GM18870 (cell line): ENCODE measurements around the gene NCAPD2.
"Not testable (repeated sequence)": the region's sequence is repeated elsewhere in the genome, so short reads cannot be mapped to it uniquely, and the experiment has no call there.

ENCODE experiments used
- ATAC-seq: cut with Tn5 transposase; IDR thresholded peaks from one replicate; pipeline ENCODE4 v1.9.1; 2021; ENCODE audit warnings: moderate library complexity; ENCODE audit not compliant: unreplicated experiment

Gene NCAPD2

GRCh38 chr12:6494258-6494743 lies 399 bp downstream of the NCAPD2 start:
- no peak for ATAC-seq

DNA sequence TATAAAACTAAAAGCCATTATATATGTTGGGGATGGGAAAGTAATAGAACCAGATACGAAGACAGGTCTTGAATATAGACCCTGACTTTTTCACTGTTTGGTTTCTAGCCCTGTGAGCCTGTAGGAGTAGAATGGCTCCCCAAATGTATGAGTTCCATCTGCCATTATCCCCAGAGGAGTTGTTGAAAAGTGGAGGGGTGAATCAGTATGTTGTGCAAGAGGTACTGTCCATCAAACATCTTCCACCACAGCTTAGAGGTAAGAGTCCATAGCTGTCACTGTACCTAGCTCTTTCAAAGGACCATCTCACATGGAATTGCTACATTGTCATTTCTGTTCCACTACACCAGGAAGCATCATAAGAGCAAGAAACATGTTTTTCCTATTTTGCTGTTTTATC lies 1.1 kb downstream of the NCAPD2 start:
- no peak for ATAC-seq

DNA sequence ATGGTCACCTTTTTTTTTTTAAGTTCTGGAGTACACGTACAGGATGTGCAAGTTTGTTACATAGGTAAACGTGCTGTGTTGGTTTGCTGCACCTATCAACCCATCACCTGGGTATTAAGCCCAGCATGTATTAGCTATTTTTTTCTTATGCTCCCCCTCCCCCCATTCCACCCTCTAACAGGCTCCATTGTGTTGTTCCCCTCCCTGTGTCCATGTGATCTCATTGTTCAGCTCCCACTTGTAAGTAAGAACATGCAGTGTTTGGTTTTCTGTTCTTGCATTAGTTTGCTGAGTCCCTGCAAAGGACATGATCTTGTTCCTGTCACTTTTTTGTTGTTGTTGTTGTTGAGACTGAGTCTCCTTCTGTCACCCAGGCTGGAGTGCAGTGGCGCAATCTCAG lies 3.4 kb downstream of the NCAPD2 start:
- not testable (repeated sequence) for ATAC-seq

- ATAC-seq: no peak
These were observed 6.6 kb downstream of the NCAPD2 start for GRCh38 chr12:6500466-6500865.

DNA sequence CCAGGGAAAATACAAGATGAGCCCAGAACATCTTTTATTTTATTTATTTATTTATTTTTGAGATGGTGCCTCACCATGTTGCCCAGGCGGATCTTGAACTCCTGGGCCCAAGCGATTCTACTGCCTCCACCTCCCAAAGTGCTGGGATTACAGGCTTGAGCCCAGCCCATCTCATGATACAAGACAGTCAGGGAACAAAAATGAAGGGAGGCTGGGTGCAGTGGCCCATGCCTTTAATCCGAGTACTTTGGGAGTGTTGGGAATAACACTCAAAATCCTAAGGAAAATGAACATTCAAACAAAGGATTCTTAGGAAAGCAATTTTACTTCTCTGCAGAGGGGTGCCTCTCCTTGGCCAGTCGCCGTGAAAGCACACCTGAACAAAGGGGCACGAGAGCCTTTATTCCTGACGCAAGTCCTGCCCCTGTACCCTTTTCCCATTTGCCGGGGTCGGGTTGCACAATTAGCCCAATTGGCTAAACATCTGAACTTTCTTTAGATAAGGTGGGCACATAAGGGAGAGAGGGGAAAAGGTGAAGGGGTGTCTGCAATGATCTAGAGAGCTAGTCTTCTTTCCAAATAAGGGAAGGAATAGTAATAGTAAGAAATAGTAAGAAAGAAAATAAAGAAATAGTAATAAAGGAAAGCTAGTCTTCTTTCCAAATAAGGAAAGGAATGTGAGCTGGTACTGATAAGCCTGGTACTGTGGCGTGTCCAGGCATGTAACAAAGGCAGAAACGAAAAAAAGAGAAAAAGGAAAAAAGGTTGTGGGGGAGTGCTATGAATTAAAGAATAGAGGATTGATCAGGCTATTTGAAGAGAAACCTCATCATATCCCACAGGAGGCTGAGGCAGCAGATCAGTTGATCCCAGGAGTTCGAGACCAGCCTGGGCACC lies 13.4 kb downstream of the NCAPD2 start:
- ATAC-seq: no peak

DNA sequence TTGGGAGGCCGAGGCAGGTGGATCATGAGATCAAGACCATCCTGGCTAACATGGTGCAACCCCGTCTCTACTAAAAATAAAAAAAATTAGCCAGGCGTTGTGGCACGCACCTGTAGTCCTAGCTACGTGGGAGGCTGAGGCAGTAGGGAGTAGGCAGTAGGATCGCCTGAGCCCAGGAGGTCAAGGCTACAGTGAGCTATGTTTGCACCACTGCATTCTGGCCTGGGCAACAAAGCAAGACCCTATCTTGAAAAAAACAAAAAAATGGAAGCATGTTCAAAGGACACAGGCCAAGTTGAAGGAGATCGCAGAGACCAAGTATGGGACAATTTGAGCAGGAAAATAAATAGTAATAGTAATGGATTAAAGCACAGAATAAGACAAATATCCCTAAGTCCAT lies 14.2 kb downstream of the NCAPD2 start:
- ATAC-seq: no peak

DNA sequence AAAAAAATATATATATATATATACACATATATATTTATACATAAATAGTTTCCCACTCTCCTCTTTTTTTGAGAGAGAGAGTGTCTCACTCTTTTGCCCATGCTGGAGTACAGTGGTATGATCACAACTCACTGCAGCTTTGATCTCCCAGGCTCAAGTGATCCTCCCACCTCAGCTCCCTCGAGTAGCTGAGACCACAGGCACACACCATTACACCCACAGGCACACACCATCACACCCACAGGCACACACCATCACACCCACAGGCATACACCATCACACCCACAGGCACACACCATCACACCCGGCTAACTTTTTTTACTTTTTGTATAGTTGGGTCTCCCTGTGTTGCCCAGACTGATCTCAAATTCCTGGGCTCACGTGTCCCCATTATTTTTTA lies 26.3 kb downstream of the NCAPD2 start:
- ATAC-seq: no peak

DNA sequence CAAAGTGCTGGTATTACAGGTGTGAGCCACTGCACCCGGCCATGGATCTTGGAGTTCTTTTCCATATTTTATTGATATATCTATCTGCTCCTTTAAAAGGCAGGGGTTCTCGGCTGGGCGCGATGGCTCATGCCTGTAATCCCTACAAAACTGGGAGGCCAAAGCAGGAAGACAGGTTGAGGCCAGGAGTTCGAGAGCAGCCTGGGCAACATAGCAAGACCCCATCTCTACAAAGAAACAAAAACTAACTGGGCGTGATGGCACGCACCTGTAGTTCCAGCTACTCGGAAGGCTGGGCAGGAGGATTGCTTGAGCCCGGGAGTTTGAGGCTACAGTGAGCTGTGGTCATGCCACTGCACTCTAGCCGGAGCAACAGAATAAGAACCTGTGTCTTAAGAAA lies 28.3 kb downstream of the NCAPD2 start:
- ATAC-seq: no peak

DNA sequence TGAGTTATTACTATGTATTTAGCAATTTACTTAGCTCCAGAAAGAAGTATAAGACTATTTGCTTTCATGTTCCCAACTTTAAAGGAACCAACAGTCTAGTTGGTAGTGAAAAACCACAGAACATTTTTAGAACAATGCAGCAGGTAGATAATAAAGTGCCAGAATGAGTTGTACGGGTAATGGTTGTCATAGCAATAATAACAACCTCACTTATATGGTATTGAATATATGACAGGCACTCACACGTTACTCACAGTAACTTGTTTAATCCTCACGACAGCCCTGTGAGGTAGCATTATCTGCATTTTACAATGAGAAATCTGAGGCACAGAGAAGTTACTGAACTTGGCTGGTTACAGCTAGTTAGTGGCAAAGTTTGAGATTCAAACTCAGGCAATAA lies 29.8 kb downstream of the NCAPD2 start:
- ATAC-seq: no peak

DNA sequence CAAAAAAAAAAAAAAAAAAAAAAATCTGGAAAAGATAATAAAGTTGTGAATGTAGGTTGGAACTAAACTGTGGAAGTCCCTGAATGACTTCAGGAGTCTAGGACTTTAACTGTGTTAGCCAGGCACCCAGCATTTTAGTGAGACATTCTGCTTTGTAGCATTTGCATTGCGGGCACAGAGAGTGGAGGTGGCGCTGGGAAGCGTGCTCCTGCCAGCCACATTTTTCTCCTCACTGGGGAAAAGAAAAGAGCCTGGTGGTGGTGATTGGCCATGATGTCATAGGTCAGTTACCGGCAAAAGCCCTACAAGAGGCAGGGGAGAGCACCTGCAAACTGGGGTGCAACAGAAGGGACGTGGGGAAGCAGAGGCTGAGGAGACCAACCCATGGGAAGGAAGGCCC lies 30.7 kb downstream of the NCAPD2 start:
- ATAC-seq: no peak

DNA sequence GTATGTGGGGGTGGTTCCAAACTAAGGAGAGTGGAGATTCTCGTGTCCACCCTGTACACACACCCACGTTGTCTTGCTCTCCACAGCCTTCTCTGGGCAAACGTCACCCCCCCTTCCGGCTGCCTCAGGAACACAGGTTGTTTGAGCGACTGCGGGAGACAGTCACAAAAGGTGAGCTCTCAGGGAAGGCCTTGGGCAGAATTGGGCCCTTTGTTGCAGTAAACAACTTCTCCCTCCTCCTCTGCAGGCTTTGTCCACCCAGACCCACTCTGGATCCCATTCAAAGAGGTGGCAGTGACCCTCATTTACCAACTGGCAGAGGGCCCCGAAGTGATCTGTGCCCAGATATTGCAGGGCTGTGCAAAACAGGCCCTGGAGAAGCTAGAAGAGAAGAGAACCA lies 32.3 kb downstream of the NCAPD2 start:
- ATAC-seq: no peak

DNA sequence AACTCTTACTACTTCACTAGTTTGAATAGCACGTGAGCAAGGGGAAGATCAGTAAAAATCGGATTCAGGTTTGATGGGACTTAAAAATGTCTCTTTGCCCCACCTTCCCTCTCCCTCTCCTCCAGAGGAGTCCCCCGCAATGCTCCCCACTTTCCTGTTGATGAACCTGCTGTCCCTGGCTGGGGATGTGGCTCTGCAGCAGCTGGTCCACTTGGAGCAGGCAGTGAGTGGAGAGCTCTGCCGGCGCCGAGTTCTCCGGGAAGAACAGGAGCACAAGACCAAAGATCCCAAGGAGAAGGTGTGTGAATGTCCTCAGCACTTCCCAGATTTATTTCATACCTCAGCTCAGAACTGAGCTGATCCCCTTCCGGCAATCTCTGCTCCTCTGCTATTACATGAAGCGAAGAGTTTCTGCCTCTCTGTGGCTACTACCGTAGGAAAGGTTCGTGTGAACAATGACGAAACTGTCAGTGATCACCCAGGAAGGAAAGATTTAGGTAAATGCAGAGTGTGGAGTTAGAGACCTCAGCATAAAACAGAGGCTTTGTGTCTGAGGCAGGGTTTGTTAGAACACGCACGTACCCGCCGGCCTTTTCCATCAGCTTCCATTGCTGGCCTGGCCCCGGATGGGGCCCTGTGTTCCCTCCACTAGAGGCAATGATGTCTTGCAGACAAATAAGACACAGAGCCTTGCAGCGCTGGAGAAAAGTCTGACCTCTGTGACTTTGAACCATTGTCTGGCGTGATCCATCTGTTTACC lies 33.0 kb downstream of the NCAPD2 start:
- no peak for ATAC-seq

DNA sequence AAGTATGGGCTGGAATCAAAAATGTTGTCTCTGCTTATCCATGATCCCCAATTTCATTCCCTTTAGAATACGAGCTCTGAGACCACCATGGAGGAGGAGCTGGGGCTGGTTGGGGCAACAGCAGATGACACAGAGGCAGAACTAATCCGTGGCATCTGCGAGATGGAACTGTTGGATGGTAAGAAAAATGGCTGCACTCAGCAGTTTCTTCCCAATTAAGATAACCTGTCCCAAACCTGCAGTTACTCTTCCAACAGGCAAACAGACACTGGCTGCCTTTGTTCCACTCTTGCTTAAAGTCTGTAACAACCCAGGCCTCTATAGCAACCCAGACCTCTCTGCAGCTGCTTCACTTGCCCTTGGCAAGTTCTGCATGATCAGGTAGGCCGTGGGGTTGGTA lies 33.8 kb downstream of the NCAPD2 start:
- no peak for ATAC-seq

DNA sequence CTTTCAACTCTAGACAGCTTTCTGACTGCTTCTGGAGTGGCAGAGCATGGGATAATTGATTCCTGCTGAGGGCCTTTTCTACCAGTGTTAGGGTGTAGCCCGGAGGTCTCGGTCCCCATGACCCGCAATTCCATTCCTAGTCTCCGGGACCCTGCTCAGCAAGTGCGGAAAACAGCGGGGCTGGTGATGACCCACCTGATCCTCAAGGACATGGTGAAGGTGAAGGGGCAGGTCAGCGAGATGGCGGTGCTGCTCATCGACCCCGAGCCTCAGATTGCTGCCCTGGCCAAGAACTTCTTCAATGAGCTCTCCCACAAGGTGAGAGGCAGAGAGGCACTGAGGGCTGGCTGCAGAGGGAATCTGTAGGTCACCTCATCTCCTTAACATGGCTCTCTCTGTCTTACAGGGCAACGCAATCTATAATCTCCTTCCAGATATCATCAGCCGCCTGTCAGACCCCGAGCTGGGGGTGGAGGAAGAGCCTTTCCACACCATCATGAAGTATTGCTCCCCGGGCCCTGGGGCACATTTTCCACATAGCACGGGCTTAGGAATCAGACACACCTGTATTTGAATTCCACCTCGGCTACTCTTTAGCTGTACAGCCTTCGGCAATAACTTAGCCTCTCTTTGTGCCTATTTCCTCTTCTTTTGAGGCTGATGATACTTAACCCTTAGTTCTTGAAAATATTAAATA lies 34.8 kb downstream of the NCAPD2 start:
- no peak for ATAC-seq

DNA sequence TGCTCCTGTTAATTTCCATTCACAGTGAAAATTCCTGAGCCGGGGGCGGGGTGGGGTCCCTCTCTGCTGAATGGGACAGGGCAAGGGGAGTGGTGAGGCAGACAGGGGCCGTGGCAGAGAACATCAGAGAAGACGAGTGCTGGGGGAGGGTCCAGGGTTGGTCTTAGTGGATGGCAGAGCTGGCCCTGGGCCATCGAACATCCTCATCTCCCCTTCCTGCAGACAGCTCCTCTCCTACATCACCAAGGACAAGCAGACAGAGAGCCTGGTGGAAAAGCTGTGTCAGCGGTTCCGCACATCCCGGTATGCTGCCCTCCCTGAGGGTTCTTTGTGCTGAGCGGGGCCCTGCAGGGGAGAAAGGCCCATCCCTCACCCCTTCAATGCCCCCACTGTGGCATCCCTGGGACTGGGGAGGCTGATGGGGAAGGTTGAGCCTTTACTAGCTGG lies 35.4 kb downstream of the NCAPD2 start:
- ATAC-seq: no peak

DNA sequence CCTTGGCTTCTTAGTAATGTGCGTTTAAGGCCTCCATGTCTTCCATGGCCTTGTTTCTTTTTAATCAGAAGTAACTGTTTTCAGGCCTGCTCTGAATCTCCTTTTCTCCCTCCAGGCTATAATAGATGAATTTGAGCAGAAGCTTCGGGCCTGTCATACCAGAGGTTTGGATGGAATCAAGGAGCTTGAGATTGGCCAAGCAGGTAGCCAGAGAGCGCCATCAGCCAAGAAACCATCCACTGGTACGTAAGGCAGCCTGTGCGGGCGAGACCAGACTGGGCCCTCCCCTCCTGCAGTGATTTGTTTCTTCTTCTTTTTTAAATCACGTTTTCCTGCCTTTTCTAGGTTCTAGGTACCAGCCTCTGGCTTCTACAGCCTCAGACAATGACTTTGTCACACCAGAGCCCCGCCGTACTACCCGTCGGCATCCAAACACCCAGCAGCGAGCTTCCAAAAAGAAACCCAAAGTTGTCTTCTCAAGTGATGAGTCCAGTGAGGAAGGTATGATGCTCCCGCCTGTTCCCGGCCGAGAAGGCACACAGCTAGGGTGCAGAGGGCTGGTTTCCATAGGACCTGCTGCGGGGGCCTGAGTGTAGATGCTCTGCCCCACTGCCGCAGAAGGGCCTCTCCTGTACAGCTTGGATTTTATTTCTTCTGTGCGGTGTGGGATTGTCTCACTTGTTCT lies 36.8 kb downstream of the NCAPD2 start:
- ATAC-seq: no peak

DNA sequence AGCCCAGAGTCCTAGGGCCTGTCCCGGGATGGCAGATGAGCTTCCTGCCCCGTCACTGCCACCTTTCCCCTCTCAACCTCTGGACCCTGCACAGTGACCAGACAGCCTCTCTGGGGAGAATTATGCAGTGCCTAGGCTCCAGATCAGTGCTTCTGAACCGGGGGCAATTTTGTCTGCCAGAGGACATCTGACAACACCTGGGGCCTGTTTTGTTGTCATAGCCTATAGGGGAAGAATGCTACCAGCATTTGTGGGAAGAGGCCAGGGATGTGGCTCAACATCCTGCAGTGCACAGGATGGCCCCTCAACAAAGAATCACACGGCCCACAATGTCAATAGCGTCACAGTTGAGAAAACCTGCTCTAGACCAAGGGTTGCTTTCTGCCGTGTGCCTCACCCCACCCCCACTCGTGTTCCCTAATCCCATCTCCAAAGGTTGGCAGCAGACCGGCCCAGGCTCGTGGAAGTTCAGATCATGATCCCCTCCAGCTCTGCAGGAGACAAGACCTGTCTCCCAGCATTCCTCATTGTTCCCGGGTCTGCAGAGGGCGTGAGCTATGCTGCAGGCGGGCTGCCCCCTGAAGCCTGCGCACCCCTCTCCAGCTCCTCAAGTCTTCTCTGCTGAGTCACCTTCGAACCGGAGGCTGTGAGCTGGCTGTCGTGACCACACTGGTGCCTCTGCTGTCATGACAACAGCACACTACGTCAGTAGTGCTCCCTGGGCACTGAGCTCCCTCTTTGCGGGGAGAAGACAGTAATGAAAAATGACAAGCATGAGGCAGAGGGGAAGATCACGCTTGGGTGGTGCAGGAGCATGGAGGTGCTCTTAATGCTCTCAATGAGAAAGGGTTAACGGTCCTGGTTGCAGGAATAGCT lies 38.4 kb downstream of the NCAPD2 start:
- no peak for ATAC-seq

DNA sequence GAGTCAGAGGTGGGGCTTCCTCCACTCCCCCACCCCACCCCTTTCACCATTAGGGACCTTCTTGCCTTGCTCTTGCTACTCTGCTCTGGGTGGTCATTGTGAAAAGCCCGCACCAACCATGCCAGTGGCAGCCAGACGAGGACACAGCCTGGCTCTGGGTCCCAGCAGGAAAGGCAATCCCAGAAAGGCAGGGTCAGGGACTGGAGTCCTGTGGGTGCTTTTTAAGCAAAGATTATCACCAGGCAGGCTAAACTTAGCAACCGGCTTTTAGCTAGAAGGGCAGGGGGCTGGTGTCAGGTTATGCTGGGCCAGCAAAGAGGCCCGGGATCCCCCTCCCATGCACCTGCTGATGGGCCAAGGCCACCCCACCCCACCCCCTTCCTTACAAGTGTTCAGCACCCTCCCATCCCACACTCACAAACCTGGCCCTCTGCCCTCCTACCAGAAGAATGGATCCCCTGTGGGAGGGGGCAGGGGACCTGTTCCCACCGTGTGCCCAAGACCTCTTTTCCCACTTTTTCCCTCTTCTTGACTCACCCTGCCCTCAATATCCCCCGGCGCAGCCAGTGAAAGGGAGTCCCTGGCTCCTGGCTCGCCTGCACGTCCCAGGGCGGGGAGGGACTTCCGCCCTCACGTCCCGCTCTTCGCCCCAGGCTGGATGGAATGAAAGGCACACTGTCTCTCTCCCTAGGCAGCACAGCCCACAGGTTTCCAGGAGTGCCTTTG lies 39.2 kb downstream of the NCAPD2 start:
- no peak for ATAC-seq

- ATAC-seq: no peak
These were observed 39.7 kb downstream of the NCAPD2 start for GRCh38 chr12:6533653-6533922.
